Activated CD4-positive, alpha-beta T cell treated with anti-CD3 and anti-CD28 coated beads for 24 hours (primary cell): ENCODE results near the gene MBOAT2.

Experiments
- DNase-seq, 2 donors: peaks; one replicate each; pipeline ENCODE4 v3.0.0-alpha.2; 2020; ENCODE audit warnings: low read depth in 2 of 2

MBOAT2 gene

DNA sequence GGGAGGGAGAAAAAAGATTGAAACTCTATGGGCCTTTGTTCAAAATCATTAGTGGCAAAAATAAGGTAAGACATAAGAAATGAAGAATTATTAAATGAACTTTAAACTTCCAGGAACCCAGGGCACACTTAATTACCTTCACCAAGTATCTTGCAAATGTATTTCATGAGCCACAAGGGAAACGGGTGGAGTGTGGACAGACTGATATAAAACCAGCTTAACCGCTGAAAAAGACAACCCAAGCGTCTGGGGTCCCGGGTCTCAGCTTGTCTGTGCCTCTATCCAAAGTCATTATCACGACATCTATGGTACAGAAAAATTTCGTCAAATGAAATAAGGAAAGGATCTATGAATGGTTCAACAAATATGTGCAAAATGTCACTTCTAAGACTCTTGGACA, 13.9 kb upstream of the MBOAT2 start:
- DNase-seq, result no peak

DNA sequence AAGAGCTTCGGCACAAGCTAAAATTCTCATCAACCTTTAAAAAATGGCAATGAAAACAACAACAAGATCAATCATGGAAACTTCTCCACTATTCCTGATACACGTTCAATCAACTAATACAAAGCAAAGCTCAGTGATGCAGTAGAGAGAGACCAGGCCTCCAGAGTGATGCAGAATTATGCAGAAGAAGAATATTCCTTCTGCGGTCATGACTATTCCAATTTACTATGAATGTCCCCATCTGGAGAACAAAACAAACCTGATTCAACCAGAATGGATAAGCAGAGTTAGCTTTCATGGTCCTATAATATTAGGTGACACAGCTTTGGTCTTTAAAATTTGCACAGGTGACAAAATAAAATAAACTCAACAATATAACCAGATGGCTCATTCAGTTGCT, 12.5 kb upstream of the MBOAT2 start:
- no peak for DNase-seq

DNA sequence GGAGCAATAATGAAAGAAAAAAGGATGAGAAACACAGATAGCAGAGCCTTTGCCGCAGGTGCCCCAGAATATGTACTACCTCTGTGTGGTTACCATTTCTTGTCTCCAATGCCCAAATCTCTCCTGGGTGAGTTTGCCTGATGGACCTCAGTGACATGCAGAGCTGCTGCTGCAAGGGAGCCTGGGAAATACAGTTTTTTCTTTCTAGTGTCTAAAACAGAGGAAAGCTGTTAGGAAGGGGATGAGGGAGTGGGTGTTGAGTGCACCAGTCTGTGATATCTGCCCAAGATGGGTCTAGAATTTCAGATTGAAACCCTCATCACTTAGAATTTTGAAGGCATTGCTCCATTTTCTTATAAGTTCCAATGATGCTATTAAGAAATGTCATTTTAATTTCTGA, 9.9 kb upstream of the MBOAT2 start:
- no peak for DNase-seq

DNA sequence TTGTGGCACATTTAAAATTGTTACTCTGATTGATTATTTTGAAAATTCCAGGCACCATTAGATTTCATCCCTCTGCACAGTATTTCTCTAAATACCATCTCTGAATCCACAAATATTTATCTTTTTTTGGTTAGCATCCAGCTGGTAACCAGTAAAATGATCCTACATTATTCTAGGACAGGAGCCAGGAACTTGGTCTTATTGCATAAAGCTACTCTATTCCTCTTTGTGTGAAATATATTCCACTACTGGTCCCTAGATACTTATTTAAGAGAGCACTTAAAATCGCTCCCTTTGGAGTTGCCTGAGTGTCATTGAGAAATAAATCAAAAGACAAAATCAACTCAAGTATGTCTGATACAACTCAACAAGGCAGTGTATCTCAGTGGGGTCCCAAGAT, 7.4 kb upstream of the MBOAT2 start:
- no peak for DNase-seq

DNA sequence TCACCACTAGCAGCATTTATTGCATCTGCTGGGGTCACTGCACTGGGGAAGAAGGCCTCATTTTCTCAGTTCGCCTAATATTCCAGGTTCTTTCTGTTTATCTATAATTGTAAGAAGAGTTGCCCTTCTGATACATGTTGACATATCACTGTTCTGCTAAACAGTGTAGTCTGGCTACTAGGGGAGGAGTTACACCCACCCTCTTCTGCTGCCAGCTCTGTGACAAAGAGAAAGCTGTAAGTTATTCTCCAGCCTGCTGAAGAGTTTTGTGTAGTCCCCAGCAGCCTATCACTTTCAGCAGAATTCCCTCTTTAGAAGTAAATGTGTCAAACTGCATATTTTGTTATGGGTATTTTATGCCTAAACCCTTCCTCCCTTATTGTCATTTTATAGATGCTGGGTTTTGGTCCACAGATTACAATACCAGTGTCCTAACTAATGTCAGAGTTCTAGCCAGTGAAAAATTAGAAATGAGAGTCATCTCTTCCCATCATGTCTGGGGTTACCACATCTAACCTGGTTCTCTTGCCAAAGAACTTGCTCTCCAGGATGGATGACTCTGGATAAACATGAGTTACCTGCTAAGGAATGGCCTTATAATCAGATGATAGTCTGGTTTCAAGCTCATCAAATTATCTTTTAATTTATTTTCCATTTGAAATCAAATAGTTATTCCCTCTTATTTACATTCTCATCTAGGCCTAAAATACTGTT, 5.6 kb upstream of the MBOAT2 start:
- DNase-seq, result no peak

DNA sequence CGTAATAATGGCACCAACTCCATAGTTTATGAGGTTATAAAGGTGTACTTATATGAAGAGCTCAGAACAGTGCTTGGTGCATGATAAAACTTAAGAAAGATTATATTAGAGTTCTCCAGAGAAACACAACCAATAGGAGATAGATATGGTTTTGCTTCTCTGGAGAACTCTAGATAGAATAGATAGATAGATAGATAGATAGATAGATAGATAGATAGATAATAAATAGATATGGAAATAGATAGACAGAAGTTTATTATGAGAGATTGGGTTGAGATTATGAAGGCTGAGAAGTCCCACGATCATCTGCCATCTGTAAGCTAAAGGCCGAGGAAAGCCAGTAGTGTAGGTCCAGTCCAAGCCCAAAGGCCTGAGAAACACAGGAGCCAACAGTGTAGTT, 2.9 kb upstream of the MBOAT2 start:
- no peak for DNase-seq

DNA sequence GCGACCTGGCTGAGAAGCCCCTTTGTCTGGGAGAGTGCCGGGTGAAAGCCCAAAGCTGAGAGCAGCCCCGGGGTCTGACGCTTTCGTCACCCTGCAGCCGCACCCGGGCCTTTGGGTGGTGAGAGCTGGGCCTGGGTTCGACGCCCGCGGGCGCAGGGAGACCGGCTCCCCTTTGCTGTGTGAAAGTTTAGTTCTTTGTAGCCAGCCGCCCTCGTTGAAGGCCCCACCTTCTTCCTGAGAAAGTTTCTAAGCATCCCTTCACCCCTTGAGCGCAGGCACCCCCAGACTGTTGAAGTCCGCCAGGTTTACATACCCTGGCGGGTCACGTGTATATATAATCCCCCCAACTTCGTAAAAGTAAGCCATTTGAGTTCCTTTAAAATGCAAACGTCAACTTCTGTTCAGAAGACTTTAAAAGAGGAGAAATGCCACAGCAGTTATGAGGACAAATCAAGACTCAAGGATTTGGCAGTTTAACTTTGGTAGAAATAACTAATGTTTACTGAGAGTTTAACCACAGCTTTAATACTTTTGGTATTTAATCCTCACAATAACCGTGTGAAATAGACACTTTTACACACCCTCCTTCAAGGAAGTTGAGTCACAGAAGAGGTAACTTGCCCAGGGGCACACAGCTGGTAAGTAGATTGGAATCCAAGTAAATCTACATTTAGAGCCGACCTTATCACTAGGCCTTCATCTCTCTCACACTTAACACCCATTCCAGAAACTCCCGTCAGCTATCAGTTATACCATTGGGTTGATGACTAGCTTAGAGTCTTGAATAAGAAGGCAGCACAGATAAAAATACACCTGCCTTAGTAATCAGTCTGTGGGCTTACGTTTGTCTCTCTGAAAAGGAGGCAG, 1.1 kb upstream of the MBOAT2 start:
- DNase-seq, result no peak

DNA sequence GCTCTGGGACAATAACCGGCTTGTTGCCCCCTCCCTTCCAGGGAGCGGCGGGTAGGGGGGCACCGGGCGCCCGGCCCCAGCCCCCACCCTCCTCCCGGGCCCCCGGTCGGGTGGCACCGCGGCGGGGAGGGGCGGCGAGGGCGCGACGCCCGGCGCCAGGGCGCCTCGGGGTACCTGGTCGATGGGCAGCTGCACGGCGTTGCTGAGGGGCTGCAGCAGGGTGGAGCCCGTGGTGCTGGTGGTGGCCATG, 193 bp downstream of the MBOAT2 start:
- no peak for DNase-seq

DNA sequence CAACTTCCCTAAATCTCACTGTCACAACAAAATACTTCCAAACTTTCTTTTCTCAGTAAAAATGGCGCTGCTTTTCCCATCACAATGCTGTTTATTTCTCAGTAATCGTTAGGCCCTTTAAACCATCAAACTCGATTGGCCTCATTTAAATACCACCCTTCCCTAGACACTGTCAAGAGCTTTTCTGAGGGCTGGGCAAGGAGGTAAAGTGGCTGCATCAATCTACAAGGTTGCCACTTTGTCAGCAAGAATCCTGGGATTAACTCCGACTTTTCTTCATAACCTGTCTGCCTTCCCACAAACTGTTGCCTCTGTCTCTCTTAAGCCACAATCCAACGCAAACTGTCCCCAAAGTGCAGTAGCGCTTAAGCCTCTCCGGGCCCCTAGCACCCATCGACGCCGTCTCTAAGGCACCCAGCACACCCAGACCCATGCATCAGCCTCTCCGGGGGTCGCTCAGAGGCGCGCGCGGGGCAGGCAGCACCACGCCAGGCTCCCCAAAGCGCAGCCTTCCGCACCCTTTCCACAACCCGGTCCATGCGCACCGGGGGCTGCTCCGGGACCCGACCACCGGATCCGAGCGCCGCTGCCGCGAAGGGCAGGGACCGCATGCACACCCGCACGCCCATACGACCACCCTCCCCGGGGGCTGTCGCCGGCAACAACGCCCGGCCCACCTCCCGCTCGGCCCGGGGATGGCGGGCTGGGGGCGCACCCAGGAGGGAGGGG, 683 bp downstream of the MBOAT2 start:
- no peak for DNase-seq

DNA sequence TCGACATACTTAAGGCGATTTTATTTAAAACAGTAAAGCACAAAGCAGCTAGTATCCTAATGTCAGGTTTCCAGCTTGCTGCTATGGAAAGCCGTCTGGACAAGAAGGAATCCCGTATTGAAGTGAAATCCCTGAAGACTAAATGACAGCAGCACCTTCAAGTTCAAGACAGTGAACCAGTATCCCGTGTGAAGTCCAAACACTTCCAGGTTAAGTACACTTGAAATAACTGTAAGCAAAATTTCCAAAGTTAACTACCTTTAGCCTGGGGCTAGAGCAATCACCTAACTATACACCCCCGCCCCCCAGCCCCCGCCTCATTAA, 1.2 kb downstream of the MBOAT2 start:
- DNase-seq, result no peak

DNA sequence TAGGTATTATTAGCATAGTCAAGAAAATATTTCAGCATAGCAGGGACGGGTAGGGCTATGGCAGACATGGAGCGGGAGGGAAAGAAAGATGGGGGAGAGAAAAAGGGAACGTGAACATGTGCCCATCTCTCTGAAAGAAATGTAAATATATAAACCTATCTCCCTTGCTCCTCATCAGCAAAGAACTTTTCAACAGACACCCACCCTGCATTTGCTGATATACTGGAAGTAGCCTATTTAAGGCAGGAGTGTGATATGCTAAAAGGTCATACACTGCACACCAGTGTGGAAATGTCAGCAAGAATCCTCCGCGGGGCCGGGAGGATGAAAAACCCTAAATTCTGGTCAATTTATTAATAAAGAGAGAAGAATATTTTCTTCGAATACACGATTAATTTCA, 1.7 kb downstream of the MBOAT2 start:
- DNase-seq, result no peak

DNA sequence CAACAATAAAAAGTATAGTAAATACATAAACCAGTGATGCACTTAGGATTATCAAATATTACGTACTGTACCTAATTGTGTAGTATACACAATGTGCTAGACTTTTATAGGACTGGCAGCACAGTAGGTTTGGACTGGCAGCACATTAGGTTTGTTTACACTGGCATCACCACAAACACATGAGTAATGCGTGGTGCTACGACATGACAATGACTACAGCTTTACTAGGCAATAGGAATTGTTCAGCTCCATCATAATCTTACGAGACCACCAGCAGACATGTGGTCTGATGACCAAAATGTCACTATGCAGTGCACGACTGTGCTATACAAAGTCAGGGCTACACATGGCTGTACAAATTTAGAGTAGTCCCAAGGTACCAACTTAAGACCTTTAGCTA, 2.3 kb downstream of the MBOAT2 start:
- no peak for DNase-seq

DNA sequence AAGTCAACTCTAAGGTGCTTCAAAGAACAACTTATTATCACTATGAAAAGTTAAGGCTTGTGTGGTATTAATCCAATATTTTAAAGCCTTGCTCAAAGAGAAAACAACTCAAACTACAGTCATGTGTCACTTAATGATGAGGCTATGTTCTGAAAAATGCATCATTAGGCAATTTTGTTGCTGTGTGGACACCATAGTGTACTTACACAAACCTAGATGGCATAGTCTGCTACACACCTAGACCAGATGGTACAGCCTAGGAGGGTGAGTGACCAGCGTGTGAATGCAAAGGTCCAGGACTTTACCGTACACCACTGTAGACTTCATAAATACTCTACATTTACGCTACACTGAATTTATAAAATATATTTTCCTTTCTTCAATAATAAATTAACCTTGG, 3.0 kb downstream of the MBOAT2 start:
- no peak for DNase-seq

DNA sequence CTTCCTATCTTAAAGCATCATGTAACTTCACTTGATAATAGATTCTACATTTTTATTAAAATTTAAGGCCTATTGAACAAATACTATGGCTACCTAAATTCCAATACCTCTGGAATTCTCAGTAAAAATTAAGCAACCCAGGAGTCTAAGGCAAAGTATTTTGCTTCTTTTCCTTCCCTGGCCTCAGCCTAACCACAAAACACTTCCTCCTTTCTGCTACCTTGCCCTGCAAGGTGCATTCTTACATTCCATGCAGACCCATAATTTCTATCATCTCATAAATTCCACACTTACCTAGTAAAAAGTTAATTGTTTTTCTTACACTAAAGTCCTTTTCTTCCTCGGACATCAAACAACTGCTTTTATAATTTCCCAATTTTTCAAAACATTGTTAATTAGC, 3.7 kb downstream of the MBOAT2 start:
- no peak for DNase-seq

DNA sequence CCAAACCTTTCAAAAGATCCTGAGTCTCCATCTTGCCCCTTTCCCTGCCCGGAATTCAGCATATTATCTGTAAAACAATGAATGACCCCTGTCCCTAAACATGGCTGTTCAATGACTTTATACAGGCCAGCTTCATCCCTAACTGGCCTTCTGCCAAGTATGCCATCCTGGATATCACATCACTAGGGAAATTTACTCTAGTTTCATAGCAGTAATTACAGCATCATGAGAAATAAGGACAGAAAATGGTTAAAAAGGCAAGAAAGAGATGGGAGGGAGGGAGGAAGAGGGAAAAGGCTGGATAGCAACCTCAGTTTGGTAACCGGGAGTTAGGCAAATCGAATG, 4.4 kb downstream of the MBOAT2 start:
- DNase-seq, result no peak

DNA sequence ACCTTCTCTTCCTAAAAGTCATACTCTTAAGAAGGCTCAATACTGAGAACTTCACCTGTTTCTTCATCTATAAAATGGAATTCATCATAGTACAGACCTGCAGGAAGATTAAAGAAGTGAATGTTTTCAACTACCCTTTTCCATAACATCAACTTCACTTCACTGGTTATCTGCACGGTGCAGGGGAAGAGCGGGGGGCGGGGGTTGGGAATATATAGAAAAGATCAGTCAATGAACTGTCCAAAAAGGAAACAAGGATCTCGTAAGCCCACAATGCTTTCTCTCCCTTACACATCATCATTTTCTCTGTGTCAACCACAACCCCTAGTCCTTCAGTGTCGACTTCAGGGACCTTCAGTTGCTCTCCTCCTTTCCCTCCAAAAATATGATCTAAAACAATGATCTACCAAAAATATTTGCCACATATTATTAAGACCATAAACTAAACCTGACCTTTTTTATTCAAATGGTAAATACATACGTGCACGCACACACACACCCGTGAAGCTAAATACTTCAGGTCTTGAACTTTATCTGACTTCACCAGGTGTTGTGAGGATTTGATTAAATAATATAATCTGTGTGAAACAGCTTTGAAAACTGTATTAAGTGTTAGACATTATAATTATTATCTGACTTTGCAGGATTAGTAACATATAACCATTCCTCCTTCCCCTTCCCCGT, 4.9 kb downstream of the MBOAT2 start:
- DNase-seq, result no peak

DNA sequence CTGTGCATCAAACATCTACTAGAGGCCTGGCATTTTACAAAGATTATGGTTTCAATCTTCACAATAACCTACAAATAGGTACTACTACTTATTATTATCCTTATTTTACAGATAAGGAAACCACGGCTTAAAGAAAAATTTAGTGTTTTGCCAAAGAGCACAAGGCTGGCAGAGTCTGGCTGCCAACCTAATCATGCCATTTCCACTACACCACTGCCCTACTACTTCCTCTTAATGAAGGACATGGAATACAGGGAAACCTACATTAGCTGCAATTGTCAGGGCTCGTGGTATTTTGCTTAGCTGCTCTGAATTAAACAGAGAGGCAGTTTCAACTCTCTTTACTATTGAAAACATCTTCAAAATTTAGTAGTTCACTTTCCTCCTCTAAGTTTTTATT, 5.9 kb downstream of the MBOAT2 start:
- no peak for DNase-seq

DNA sequence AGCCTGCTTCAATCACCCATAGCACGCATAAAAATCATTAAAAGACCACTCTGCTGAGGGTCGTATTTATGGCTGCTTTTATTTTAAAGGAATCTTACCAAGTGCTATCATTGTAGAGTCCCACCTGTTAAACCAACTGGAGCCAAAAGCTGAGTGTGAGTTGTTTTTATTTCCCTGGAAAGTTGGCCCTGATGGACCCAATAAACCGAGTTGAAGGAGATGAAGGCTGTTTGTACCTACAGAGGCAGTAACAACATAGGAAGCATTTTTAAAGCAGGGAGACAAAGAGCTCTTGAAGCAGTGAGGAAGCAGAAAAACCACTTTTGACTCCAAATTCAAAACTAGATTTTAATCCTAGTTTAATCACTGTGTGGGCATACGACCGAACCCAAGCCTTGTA, 6.4 kb downstream of the MBOAT2 start:
- DNase-seq, result no peak

DNA sequence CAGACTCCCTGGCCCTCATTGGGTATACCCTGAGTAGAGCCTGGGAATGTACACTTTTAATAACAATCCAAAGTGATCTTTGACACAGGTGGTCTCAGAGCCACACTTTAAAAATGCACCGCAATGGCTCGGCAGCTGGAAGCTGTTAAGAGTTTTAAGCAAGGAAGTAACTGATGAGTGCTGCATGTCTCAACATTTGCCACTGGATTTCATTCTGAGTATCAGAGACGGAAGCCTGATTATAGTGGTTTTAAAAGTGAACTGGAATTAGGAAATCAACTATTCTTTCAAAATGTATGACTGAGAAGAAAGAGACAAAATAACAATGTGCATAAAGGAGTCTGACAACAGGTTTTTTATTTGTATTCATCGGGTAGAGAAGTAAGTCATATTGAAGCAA, 7.5 kb downstream of the MBOAT2 start:
- DNase-seq, result no peak

DNA sequence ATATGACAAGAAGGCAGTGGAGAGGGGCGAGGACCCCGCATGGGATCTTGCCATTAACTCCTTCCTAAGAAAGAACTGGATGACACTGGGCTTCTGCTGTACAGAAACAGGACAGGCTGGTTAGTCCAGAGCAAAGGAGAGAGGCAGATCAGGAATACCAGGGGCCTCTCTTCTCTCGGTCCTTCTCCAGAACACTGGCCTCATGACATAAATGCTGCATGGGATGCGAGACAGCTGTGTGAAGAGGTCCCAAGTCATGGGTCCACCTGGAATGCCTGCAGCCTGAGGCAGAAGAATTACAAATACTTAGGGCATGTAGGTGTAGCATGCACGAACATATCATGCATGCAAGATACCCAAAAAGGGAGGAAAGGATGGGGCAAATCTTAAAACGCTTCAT, 9.1 kb downstream of the MBOAT2 start:
- no peak for DNase-seq

DNA sequence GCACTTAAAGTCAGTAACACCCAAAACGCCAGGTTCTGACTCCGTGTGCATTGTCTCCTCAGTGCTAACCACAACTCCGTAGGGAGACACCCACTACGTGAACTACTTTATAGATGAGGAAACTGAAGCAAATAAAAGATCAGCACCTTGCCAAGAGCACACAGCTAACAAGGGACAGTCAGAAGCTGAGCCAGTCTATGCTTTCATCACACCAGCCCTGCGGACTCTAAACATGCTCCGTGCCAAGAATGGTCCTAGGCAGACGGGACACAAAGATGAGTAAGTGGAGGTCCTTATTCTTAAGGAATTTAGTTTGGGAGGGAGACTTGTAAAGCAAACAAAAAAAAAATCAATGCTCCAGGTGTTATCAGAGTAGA, 9.6 kb downstream of the MBOAT2 start:
- no peak for DNase-seq

DNA sequence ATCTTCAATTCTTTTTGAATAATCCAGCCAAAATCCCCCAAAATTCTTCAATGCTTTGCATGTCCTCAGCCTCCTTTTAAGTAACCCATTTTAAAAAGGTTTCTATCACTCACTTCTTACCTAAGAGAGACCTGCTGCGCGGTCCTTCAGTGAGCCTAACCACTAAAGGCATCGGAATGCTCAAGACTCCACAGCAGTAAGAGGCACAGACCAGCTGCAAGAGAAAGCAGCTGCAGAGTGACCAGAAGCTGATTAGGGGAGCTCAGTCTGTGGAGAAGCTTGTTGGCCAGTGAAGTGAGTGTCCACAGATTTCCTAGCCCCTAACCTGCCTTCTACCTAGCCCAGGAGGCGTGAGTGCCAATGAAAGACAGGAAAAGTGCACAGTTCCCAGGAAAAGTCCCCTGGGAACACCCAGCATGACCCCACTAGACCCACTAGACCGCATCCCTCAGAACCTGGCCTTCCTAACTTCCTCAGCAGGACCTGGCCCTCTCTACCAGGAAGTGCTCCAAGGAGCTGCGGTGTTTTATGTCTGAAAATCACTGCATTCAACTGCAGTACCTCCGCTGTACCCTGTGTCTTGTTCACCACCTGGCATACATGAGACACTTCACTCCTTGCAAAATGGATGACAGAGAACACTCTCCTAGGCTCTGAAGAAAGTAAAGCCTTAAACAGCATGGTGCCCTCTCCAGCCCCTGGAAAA, 10.1 kb downstream of the MBOAT2 start:
- DNase-seq, result no peak
